HepG2 (cell line): ENCODE results near the gene PTRHD1. TPM values are rescaled to one million over a fixed set of nuclear protein-coding genes. Genes with fewer than 3 reads are reported as not detected.

Source experiments
- ATAC-seq: fragments of 200-7000 bp; cut with Tn5 transposase; 3 replicates; pipeline ENCODE4 v1.9.1; 2020; ENCODE audit warnings: mild to moderate bottlenecking, moderate library complexity
- BruUV-seq: library from RNA; stranded (reverse); fragments of 400-500 nt; replicated peaks from 2 replicates; lab custom pipeline; 2021; lab: Mats Ljungman, UMichigan
- CTCF ChIA-PET: fragments of 300-600 bp; formaldehyde crosslinking; extraction: SDS; loops from one replicate; lab custom pipeline; 2021; ENCODE audit warnings: low total read pairs, inconsistent platforms, low intra/inter-chr PET ratio; lab: Yijun Ruan, JAX
- POLR2A ChIA-PET: fragments of 350-600 bp; sonication (Branson Sonifier 250); formaldehyde crosslinking; loops from one replicate; lab custom pipeline; 2020; ENCODE audit warnings: antibody characterized with exemption, inconsistent platforms; lab: Yijun Ruan, JAX
- DNase-seq: peaks from one replicate; pipeline ENCODE4 v3.0.0-alpha.2; 2015; ENCODE audit warnings: low spot score
- FAIRE-seq: peaks from 3 replicates; lab custom pipeline; 2011; peaks lifted over from hg19 to GRCh38; lab: Jason Lieb, UNC
- H2AFZ ChIP-seq: one replicate; pipeline ENCODE4 v1.6.1; 2011; ENCODE audit warnings: low read length, inconsistent platforms
- H3K27ac ChIP-seq: fragments of 300-600 bp; 3 replicates; pipeline ENCODE4 v1.8.0; 2011; ENCODE audit warnings: mixed run types, mild to moderate bottlenecking, mixed read lengths, low read length, inconsistent platforms; ENCODE audit not compliant: insufficient read depth; ENCODE audit errors: extremely low read length
- H3K27me3 ChIP-seq, 2 experiments: fragments of 200-600 bp in 1 of 2; 2 replicates in 1 of 2; 3 replicates in 1 of 2; pipeline versions ENCODE4 v1.6.0 to v1.8.0; 2011; ENCODE audit warnings: low read length in 2 of 2, mild to moderate bottlenecking in 2 of 2, moderate library complexity in 2 of 2, inconsistent platforms in 1 of 2; ENCODE audit not compliant: insufficient read depth in 2 of 2, control insufficient read depth in 1 of 2
- H3K36me3 ChIP-seq, 2 experiments: fragments of 200-600 bp in 1 of 2; replicated peaks in 1 of 2; 2 replicates in 1 of 2; 3 replicates in 1 of 2; pipeline versions ENCODE4 v1.5.1 to v1.8.0; 2011; ENCODE audit warnings: low read length in 2 of 2, inconsistent platforms in 1 of 2; ENCODE audit not compliant: insufficient read depth in 2 of 2, control insufficient read depth in 1 of 2
- H3K4me1 ChIP-seq: 2 replicates; pipeline ENCODE4 v1.5.1; 2012; ENCODE audit warnings: low read length, inconsistent platforms; ENCODE audit not compliant: insufficient read depth
- H3K4me2 ChIP-seq: 2 replicates; pipeline ENCODE4 v1.6.0; 2011; ENCODE audit warnings: low read depth, low read length, inconsistent platforms
- H3K4me3 ChIP-seq, 3 experiments: fragments of 200-600 bp in 1 of 3; sonication (generic), shearing (Covaris generic) in 1 of 3; replicated peaks in 1 of 3; 2 replicates each; pipeline ENCODE4 v1.5.1; 2011 to 2016; ENCODE audit warnings: low read length in 3 of 3, inconsistent platforms in 2 of 3, low read depth in 2 of 3, mild to moderate bottlenecking in 2 of 3, control low read depth in 1 of 3, mixed read lengths in 1 of 3; ENCODE audit not compliant: insufficient read depth in 1 of 3
- H3K79me2 ChIP-seq: one replicate; pipeline ENCODE4 v1.6.1; 2011; ENCODE audit warnings: low read length, inconsistent platforms; ENCODE audit not compliant: insufficient read depth
- H3K9ac ChIP-seq: 2 replicates; pipeline ENCODE4 v1.6.0; 2011; ENCODE audit warnings: mild to moderate bottlenecking, low read depth, low read length, inconsistent platforms; ENCODE audit not compliant: insufficient read depth
- H3K9me3 ChIP-seq: 2 replicates; pipeline ENCODE4 v1.5.1; 2012; ENCODE audit warnings: mild to moderate bottlenecking, low read length
- H4K20me1 ChIP-seq: 2 replicates; pipeline ENCODE4 v1.6.0; 2011; ENCODE audit warnings: inconsistent platforms, mild to moderate bottlenecking, low read length, moderate library complexity; ENCODE audit not compliant: insufficient read depth
- ADNP ChIP-seq: sonication (generic); formaldehyde crosslinking; IDR thresholded peaks from 2 replicates; pipeline ENCODE4 v1.4.0; 2020; ENCODE audit warnings: missing genetic modification reagents
- E2F2 ChIP-seq: sonication (generic); formaldehyde crosslinking; IDR thresholded peaks from 2 replicates; pipeline ENCODE4 v1.4.0; 2020; ENCODE audit warnings: missing genetic modification reagents, borderline replicate concordance
- HNF1A ChIP-seq, 2 experiments: sonication (generic) in 1 of 2; formaldehyde crosslinking in 1 of 2; IDR thresholded peaks; 2 replicates each; pipeline versions ENCODE4 v1.4.0 to v1.6.1; 2016 to 2020; ENCODE audit warnings: borderline replicate concordance in 1 of 2, low read depth in 1 of 2, mild to moderate bottlenecking in 1 of 2, missing genetic modification reagents in 1 of 2
- KAT2B ChIP-seq: fragments of 150-350 bp; IDR thresholded peaks from 2 replicates; pipeline ENCODE4 v1.6.1; 2014; ENCODE audit warnings: low read depth, low read length, borderline replicate concordance
- KDM5B ChIP-seq: sonication (generic); formaldehyde crosslinking; IDR thresholded peaks from 2 replicates; pipeline ENCODE4 v1.4.0; 2020; ENCODE audit warnings: missing genetic modification reagents, mild to moderate bottlenecking, borderline replicate concordance
- MATR3 ChIP-seq: sonication (generic); formaldehyde crosslinking; IDR thresholded peaks from 2 replicates; pipeline ENCODE4 v1.4.0; 2020; ENCODE audit warnings: missing genetic modification reagents
- MED1 ChIP-seq: sonication (generic); formaldehyde crosslinking; IDR thresholded peaks from 2 replicates; pipeline ENCODE4 v1.4.0; 2020; ENCODE audit warnings: missing genetic modification reagents
- ZEB1 ChIP-seq: IDR thresholded peaks from 2 replicates; pipeline ENCODE4 v1.6.1; 2012; ENCODE audit warnings: mild to moderate bottlenecking, low read depth, inconsistent platforms; ENCODE audit not compliant: insufficient replicate concordance
- ZNF337 ChIP-seq: sonication (generic); formaldehyde crosslinking; IDR thresholded peaks from 2 replicates; pipeline ENCODE4 v1.5.1; 2020; ENCODE audit warnings: missing genetic modification reagents, low read depth, mild to moderate bottlenecking, borderline replicate concordance
- ZNF354B ChIP-seq: sonication (generic); formaldehyde crosslinking; IDR thresholded peaks from 2 replicates; pipeline ENCODE4 v1.8.0; 2022; ENCODE audit warnings: mild to moderate bottlenecking, missing genetic modification reagents
- ZNF362 ChIP-seq: sonication (generic); formaldehyde crosslinking; IDR thresholded peaks from 2 replicates; pipeline ENCODE4 v1.4.0; 2020; ENCODE audit warnings: missing genetic modification reagents, mild to moderate bottlenecking, borderline replicate concordance
- ZNF567 ChIP-seq: sonication (generic); formaldehyde crosslinking; IDR thresholded peaks from 2 replicates; pipeline ENCODE4 v1.8.1; 2023; ENCODE audit warnings: mild to moderate bottlenecking, missing genetic modification reagents, borderline replicate concordance
- ZNF747 ChIP-seq: sonication (generic); formaldehyde crosslinking; IDR thresholded peaks from 2 replicates; pipeline ENCODE4 v1.8.1; 2023; ENCODE audit warnings: missing genetic modification reagents, mild to moderate bottlenecking, borderline replicate concordance
- WGBS: methylation state at CpG from one replicate; pipeline ENCODE4 v1.1.6; 2017; ENCODE audit warnings: low lambda C conversion rate; 5-methylcytosine and 5-hydroxymethylcytosine counted together
- in situ Hi-C: cut with HindIII; loops from 2 replicates; pipeline ENCODE4 v1.10.0; 2017; ENCODE audit warnings: low pct_unique_long_range_greater_than_20kb; ENCODE audit not compliant: extremely low pct_ligation_motif_present
- intact Hi-C: fragments of 100-400 bp; cut with micrococcal nuclease; formaldehyde crosslinking; loops from one replicate; pipeline ENCODE4 v1.10.0; 2022; ENCODE audit not compliant: unreplicated experiment
- polyA plus RNA-seq, 8 experiments: library from polyadenylated mRNA; depleted of rRNA in 3 of 8; stranded (reverse) in 7 of 8; unstranded in 1 of 8; fragments of >200 nt; fragmentation: Illumina TruSeq in 4 of 8; extraction: Trizol in 4 of 8; gene quantifications; 2 replicates each; pipeline versions ENCODE4 v1.2.1 to v1.2.3, GENCODE V29; 2011 to 2016; ENCODE audit warnings: low read depth in 4 of 8, missing spikeins in 1 of 8, mixed read lengths in 1 of 8; ENCODE audit not compliant: insufficient read depth in 1 of 8
- total RNA-seq, 5 experiments: library from RNA; depleted of rRNA; stranded (reverse); fragments of >200 nt; fragmentation: Illumina TruSeq; extraction: Trizol; gene quantifications; 2 replicates each; pipeline ENCODE4 v1.2.3, GENCODE V29; 2016; ENCODE audit warnings: low read depth in 1 of 5
- TF ChIP-seq, protein P1 (sequence below), 2 experiments: sonication (generic) in 1 of 2; formaldehyde crosslinking in 1 of 2; IDR thresholded peaks; 2 replicates each; pipeline versions ENCODE4 v1.4.0 to v1.6.1; 2018 to 2020; ENCODE audit warnings: missing genetic modification reagents in 2 of 2, borderline replicate concordance in 1 of 2, low read depth in 1 of 2, mild to moderate bottlenecking in 1 of 2, missing biosample characterization in 1 of 2

Gene PTRHD1
- total and polyA plus RNA-seq, 2 of the 13 experiments (the other 11 are each of a cell fraction or from before 2014, with no cell fraction given), result 72.6 to 90.8 TPM

DNA sequence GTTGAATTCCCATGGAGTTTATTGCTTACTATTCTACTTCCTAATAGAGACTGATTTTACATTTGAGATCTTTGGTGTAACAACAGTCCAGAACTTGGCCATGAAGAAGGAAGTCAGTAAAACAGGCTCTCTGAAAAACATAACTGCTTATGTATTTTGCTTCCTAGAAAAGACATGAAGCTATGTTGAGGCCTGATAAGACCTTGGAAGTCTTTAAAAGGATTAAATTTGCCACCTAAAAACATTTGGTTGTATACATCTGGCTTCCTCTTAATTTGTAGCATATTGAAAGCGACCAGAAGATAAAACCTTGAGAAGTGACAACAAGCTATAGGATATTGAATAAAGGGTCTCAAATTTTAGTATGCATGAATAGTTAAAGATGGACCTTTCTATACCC is 36.4 kb downstream of the PTRHD1 start:
- in situ Hi-C loops, result no loop called here
- H3K36me3 ChIP-seq, result peaks cover 0 to 13% of the 10 kb centered on the region in 2 experiments; a peak in 2 of 5 replicates
- WGBS, result 86% methylated on average over 1 of the region's 1 CpG
- FAIRE-seq (no peak), DNase-seq (no peak), ATAC-seq (no peak)
- no TSS peak for BruUV-seq
- no peaks in the 10 kb centered on the region for H3K79me2 ChIP-seq
- H3K27me3 ChIP-seq, result no peaks in the 10 kb centered on the region
- peaks cover 15% of the 10 kb centered on the region for H3K4me1 ChIP-seq
- no peak overlapping the region for H3K4me2 ChIP-seq
- H3K4me3 ChIP-seq, result no peak overlapping the region
- H3K9me3 ChIP-seq, result no peaks in the 10 kb centered on the region
- CTCF ChIA-PET, result no interaction called here
- intact Hi-C loops, result no loop called here
- no peak overlapping the region for H3K27ac ChIP-seq
- TF ChIP-seq ZNF362 (CRISPR knock-in tag) (no peak), MED1 (CRISPR knock-in tag) (no peak), ZNF747 (CRISPR knock-in tag) (no peak), ZEB1 (no peak), ZNF354B (CRISPR knock-in tag) (no peak), HNF1A (IDR thresholded peaks at IDR 0.05; ENCODE audit: low read depth) (no peak), HNF1A (CRISPR knock-in tag; IDR thresholded peaks at IDR 0.05; ENCODE audit: borderline replicate concordance) (no peak), KDM5B (CRISPR knock-in tag) (no peak), MATR3 (CRISPR knock-in tag) (no peak), KAT2B (no peak), ZNF567 (CRISPR knock-in tag) (no peak), ADNP (CRISPR knock-in tag) (no peak), ZNF337 (CRISPR knock-in tag) (no peak), E2F2 (no peak)
- TF ChIP-seq, protein P1, sequence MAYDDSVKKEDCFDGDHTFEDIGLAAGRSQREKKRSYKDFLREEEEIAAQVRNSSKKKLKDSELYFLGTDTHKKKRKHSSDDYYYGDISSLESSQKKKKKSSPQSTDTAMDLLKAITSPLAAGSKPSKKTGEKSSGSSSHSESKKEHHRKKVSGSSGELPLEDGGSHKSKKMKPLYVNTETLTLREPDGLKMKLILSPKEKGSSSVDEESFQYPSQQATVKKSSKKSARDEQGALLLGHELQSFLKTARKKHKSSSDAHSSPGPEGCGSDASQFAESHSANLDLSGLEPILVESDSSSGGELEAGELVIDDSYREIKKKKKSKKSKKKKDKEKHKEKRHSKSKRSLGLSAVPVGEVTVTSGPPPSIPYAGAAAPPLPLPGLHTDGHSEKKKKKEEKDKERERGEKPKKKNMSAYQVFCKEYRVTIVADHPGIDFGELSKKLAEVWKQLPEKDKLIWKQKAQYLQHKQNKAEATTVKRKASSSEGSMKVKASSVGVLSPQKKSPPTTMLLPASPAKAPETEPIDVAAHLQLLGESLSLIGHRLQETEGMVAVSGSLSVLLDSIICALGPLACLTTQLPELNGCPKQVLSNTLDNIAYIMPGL (CRISPR knock-in tag; IDR thresholded peaks at IDR 0.05; ENCODE audit: borderline replicate concordance in 1 of 2, low read depth in 1 of 2), result no peak
- TF ChIP-seq, all 625 proteins: peak for 0
- Histone ChIP-seq H4K20me1 (no peaks in the 10 kb centered on the region), H2AFZ (no peak overlapping the region), H3K9ac (no peak overlapping the region)
- POLR2A ChIA-PET, result no interaction called here
